Measurements from ENCODE around the gene PHACTR3.

Gene PHACTR3

GRCh38 chr20:59782986-59783640 is 178.8 kb downstream of the PHACTR3 start:
- no peak for DNase-seq

- no peak for DNase-seq
Measured at GRCh38 chr20:59783641-59784010, 179.3 kb downstream of the PHACTR3 start.

DNA sequence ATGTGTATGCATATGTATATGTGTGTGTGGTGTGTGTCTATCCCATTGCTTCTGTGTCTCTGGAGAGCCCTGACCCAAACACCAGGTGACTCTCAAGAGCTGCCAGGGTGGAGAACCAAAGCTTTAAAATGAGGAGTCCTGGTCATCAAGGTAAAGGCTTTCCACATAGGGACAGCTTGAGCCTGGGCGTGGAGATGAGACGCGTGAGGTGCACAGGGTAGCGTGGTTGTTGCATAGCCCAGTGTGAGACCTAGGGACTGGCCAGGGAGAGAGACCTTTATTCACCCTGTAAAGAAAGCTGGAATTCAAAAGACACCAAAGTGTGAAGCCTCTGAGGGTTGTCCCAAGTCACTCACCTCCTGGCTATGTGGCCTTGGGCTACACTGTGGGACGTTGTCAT is 180.0 kb downstream of the PHACTR3 start:
- no peak for DNase-seq

- DNase-seq, result no peak
Measured at GRCh38 chr20:59784791-59785668, 180.7 kb downstream of the PHACTR3 start.

DNA sequence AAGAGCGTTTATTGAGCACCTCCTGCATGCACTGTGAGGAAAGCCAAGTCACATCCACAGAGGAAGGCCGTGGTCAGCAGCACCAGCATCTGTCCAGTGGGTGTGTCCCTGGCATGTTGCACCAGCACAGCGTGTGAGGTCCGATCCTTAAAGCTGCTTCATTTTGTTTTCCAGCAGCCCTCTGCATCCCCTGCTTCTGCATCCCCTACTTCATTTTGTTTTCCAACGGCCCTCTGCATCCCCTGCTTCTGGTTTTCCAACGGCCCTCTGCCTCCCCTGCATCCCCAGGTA is 181.3 kb downstream of the PHACTR3 start:
- DNase-seq, result no peak

DNA sequence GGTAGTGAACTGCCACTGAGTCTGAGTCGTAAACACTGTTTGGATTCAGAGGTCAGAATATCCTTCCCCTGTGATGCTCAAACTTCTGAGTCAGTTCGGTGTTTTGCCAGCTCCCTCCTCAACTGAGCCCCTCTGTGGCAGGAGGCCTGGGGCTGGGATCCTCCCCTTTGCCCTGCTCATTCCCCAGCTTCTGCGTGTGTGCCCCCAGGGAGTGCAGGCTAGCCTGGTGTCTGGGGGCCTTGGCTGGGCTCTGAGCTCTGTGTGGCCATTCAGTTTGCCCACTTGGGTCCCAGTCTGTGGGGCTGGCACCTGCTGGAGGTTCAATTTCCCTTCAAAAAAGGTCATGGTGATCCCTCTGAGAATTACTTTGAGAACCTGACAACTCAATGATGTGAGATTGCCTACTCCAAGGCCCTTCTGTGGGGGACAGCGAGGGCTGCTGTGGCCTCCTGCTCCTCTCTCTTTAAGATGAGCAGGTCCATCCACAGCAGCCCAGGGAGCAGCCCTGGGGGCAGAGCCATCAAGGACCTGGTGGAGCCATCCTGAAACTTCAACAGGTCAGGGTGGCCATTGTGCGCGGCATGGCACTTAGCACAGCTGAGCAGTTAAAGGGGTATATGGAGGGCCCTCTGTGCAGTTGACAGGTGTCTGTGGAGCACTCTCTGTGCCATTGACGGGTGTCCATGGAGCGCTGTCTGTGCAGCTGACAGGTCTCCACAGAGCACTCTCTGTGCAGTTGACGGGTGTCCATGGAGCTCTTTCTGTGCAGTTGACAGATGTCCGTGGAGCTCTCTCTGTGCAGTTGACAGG is 181.9 kb downstream of the PHACTR3 start:
- DNase-seq, result no peak

DNA sequence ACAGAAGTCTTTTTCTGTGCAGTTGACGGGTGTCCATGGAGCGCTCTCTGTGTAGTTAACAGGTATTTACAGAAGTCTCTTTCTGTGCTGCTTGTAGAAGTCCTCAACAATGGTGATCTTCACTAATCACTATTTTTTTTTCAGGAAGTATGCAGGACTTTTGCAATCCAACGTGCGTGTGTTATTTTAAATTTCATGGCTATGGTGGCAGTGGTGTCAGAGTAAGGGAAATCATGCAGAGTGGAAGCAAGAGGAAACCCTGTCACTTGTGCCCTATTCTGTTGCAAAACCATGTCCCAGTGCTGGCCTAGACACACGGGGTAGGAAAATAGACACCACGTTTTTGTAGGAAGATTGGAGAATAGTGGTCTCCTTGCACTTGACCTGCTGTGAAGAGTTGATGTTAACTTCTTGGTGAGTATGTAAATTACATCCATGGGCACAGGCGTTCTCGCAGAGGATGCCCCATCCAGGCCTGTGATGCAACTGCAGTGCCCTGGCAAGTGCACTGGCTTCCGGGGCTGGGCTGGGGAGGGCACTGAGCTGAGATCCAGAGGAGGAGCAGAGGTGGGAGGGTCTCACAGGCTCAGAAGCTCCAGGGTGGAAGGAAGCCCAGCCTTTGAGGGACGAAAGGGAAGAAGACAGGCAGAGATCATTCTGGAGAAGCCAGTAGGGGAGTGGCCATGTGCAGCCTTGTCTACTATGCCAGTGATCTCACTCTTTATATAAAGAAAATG is 182.6 kb downstream of the PHACTR3 start:
- DNase-seq, result no peak

DNA sequence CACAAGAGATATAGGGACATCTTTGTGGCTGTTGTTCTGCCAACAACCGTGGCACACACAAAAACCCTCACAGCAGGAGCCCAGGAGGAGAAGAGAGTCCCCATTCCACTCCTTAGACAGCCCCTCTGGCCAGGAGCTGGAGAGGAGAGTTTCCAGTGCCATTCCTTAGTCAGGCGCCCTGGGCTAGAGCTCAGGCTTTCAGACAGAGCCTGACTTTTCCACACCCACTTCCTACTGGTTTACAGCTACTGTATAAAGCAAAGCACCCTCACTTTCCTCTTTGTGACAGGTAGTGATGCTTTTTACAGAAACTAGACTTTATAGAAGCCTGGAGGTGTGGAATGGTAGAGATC is 183.2 kb downstream of the PHACTR3 start:
- DNase-seq, result no peak

DNA sequence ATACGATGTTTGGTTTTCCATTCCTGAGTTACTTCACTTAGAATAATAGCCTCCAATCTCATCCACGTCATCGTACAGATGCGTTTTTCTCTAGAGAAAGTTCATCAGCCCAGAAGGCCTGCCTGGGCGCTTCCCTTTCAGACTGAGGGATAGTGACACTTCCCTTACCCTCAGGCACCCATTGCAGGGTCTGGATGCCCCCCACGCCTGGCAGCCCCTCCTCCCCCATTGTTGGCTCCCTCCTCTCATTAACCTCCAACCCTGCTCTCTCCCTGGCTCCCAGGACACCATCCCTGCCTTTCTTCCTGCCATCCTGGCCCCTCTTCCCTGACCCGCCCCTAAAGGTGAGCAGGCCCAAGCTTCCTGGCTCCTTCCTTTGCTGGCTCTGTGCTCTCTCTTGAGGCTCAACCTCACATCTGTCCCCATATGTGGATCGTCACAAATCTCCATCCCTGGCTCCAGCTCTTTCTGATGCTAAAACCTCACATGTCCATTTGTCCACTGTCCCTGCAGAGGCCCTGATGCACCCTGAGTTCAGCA is 183.9 kb downstream of the PHACTR3 start:
- DNase-seq, result no peak

GRCh38 chr20:59788811-59789397 is 184.6 kb downstream of the PHACTR3 start:
- DNase-seq, result no peak

- no peak for DNase-seq
Measured at GRCh38 chr20:59789686-59790085, 185.3 kb downstream of the PHACTR3 start.

- no peak for DNase-seq
Measured at GRCh38 chr20:59790346-59790745, 186.0 kb downstream of the PHACTR3 start.

GRCh38 chr20:59792300-59792699 is 188.0 kb downstream of the PHACTR3 start:
- DNase-seq, result no peak

GRCh38 chr20:59794555-59794954 is 190.2 kb downstream of the PHACTR3 start:
- DNase-seq, result no peak

DNA sequence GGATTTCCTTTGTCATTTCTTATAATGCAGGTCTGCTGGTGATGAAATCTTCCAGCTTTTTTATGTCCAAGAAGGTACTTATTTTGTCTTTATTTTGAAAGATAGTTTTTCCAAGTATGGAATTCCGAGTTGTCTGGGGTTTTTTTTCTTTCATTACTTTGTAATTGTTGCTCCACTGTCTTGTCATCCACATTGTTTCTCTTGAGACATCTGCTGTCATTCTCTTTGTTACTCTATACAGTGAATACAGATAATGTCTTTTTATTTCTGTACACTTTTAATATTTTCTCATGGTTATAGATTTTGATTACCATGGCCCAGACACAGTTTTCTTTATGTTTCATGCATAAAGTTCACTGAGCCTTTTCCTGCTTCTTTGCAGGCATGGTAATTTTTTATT is 196.0 kb downstream of the PHACTR3 start:
- DNase-seq, result no peak

GRCh38 chr20:59802018-59802417 is 197.7 kb downstream of the PHACTR3 start:
- DNase-seq, result no peak

GRCh38 chr20:59802471-59803221 is 198.3 kb downstream of the PHACTR3 start:
- no peak for DNase-seq

DNA sequence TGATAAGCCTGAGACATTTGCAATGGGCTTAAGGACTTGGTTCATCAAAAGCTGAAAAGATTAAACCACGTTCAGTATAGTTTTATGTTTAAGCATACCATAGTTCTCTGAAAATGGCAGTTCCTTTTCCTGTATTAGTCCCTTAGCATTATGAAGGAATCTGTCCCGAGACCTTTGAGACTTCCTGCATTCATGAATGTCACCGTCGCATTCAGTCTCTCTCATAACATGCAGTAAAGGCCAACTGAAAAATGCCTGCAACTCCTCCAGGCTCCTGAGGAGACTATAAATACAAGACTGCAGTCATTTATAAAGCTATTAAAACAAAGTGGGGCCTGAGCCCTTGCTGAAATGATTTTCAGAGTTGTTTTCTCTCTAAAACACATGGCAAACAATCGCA is 200.0 kb downstream of the PHACTR3 start:
- no peak for DNase-seq

GRCh38 chr20:59804871-59805665 is 200.7 kb downstream of the PHACTR3 start:
- no peak for DNase-seq

- DNase-seq, result no peak
Measured at GRCh38 chr20:59805786-59806577, 201.6 kb downstream of the PHACTR3 start.
